DMS153 treated with DMSO at 0.1 percent for 48 hours (cell line): ENCODE results near the gene CRACR2A.
A peak's percentile ranks its signal among the peaks of the same experiment; 100 is the strongest.

Source experiments
- DNase-seq: peaks from one replicate; lab custom pipeline; 2025; ENCODE audit not compliant: unreplicated experiment; lab: John Stamatoyannopoulos, UW

Gene CRACR2A

DNA sequence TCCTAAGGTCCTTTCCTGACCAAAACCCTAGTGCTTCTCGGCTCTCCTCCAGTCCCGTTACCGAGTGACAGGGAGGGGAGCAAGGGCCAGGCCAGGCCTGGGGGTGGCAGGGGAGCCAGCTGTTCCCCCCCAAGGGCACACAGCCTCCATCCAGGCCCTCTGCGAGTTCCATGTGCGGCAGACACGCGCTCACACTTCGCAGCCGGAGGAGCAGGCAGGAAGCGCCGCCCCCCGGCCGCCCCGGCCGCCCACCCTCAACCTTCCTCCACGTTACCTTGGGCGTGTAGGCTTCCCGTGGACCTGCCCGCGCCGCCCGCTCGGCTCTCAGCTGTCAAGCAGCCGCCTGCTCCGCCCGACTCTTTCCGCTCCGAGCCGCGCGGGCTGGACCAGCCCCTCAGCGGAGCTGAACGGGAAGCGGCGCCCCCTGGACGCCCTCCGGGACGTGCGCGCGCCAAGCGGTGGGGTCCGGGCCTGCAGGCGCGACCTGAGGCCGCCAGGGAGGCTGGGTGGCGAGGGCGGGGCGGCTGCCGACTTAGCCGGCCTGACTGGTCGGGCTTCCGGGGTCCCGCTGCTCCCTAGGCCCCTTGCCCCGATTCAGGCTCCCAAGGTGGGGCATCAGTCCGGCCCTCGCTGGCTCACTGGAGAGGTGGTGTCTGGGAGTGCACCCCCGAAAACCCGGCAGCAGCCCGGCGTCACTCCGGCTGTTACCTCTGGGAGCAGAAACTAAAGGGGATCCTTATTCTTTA lies at the start of gene CRACR2A:
Gene CRACR2A (minus strand): TSS at position 369 of the 746 bp plus-strand sequence. CDS start 56,110 bp downstream, outside the sequence.
- peak; percentile 29 for DNase-seq

DNA sequence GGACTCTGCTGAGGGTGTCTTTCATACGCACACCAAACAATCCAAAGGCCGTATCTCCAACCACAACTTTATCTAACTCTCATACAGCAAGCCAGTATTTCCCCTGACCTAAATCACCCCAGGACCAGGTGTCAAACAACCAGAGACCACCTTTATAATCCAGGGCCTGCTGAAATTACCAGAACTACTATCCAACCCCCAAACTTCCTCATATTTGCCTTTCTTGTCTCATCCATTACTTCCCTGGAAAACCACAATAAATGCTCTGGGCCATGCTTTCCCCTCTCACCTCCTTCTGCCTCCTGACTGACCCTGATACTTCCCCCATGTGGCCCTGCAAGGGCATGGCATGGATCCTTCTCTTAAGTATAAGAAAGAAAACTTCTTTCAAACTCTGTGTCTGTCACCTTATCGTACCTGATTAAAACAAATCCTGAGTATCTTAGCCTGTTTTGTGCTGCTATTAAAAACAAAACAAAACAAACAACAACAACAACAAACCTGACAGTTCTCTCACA lies 44.7 kb upstream of the CRACR2A start:
- no peak for DNase-seq

- DNase-seq: peak; percentile 92
Measured at GRCh38 chr12:3795492-3796133, 42.7 kb upstream of the CRACR2A start.

DNA sequence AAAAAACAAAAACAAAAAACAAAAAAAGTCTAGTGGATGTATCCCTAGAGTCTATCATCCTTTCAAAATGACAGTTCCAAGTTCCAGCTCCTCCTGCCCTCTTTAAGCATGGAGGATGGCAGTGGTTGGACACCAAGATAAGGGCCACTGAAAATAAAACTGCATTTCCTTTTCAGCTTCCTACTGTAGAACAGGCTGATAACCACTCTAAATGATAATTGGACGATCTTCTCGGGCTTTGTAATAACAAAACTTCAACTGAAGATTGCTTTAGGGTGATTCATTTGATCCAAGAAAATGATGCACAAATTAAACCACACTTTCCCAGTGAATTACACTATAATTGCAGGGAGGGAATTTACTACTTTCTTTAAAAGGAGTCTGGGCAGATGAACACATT lies 42.2 kb upstream of the CRACR2A start:
- no peak for DNase-seq

DNA sequence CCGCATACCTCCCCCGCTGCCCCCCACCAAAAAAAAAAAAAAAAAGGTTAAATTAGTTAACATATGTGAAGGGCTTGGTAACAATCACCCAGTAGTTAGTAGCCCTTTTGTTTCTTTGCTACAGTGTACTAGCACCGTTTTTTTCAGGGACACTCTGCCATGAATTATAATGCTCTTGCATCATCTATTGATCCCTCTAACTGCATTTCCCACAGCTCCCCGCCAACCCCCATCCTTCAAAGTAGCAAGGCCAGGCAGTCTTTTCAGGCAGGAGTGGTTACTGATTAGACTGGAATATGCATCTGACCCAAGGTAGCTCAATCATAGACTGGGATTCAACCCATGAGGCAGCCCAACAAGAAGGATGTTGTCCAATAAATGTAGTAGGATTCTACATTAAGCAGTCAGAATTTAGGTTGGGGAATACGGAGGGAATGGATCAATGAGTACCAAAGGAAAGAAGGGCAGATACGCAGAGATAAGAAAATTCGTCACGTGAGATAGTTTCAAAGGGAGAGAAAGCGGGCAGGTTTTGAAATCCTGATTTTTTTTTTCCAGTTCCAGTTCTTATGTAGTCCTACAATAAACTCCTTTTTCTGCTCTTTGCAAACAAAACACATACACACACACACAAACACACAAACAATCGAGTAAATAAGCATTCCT lies 39.8 kb upstream of the CRACR2A start:
- no peak for DNase-seq

DNA sequence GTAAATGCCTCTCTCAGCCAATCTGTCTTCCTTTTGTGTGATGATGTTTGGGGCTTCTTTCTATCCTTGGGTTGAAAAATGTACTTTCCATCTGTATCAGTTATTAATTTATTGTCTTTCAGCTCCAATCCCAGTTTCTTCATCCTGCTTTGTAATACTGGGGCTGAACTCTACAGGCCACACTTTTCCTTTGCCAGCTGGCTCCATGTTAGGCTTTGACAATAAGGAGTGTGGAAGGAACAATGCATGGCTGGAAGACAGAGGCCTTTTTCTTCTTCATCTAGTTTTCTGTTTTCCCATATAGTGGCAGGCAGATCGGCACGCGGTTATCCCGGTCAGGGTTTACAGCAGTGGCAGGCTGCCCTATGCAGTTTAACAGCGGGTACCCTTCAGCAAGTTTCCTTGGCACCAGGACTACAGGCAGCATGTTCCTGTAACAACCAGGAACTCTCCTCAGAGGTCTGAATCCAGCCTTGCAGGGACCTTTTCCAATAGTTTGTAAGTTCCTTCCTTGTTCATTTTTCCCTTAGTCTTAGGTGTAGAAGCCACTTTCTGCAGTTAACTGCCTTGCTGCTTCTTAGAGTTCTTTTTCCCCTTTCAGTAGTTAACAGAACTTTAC lies 38.5 kb upstream of the CRACR2A start:
- no peak for DNase-seq

DNA sequence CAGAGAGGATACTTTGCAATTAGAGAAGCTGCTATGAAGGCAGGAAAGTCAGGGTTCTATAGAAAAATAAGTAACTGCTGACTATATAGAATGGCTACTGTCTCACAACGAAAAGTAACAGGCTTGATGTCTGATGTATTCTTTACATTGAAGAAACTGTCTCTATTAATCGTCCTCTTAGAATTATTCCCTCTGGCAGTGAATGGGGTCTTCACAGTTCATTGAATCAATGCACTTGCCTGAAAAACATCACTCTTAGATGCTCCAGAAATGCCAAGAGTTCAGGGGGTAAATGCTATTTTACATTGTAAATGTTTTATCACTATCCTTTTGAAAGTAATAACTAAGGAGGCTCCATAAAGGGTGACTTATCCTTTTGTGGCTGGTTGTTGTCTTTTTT lies 37.7 kb upstream of the CRACR2A start:
- DNase-seq: no peak

DNA sequence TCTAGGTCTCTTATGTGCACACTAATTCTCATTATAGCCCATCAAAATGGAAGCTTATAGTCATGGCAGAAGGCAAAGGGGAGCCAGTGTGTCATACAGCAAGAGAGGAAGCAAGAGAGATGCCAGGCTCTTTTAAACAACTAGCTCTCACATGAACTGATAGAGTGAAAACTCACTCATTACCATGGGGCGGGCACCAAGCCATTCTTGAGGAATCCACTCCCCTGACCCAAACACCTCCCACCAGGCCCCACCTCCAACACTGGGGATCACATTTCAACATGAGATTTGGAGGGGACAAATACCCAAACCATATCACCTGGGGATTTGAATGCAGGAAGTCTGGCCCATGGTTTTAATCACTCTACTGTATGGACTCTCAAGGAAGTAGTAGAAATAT lies 36.9 kb upstream of the CRACR2A start:
- no peak for DNase-seq

DNA sequence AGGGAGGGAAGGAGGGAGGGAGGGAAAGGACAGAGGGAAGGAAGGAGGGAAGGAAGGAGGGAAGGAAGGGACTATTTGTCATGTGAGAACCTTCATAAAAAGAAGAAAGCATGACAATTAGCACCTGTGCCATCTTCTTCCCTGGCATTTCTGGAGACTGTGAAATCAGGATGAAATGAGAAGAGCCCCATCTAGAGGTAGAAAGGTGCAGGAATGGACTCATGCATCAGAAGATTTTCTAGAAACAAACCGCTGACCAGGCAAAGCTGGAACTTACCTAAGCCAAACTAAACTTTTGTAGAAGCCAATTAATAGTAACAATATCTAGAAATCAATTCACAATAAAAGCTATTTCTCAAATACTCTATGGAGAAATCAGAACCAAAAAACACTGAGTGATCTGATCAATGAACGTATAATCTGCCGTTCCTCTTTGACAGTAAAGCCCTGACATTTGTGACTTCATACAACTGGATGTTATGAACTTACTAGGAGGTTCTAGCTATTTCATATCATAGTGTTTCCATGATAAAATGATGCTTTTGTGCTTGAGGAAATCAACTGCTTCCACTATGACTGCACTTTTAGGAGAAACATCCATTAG lies 24.4 kb upstream of the CRACR2A start:
- peak; percentile 62 for DNase-seq

- DNase-seq: no peak
Measured at GRCh38 chr12:3775385-3776035, 22.6 kb upstream of the CRACR2A start.

DNA sequence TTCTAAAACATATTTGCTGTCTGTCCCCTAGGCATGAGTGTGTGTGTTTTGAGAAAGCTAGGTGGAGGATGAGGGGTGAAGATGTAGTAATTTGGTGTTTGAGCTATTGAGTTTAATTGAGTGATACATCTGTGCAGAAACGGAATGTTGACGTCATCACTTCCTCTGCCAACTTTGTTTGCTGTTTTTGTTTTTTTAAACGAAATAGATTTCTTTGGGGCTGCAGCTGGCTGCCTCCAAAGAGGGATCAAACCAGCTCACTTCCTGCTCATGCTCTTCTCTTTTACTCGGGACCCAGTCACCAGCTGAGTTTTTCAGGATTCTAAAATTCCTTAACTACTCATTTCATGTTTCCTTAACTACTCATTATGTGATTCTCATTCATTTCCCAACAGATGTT lies 19.5 kb upstream of the CRACR2A start:
- DNase-seq: no peak

DNA sequence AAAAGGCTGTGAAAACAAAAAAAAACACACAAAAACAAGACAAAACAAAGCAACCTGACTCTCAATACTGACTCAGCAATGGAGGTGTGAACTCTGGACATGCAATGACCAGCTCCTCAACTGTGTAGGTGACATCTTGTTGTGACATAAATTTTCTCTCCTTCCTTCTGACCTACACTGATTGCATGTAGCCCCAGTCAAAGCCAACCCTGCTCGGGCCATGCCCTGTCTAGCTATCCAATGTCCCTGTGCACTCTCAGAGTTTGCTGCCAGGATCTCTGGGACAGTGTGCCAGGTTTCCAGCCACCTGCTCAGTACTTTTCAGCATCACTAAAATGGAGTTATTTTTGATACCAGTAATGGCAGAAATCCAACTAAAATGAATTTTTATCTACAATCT lies 18.9 kb upstream of the CRACR2A start:
- DNase-seq: no peak

DNA sequence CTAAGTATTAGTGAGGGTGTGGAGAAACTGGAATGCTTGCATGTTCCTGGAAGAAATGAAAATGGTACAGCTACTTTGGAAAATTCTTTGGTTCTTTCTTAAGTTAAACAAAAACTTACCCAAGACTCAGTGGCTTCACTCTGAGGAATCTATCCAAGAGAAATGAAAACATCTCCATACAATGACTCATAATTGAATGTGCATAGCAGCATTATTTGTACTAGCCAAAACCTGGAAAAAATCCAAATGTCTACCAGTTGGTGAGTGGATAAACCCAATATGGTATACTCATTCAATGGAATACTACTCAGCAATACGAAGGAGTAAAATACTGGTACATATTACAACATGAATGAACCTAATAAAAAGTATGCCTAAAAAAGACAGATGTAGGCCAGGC lies 18.0 kb upstream of the CRACR2A start:
- no peak for DNase-seq

GRCh38 chr12:3768911-3769447 lies 16.1 kb upstream of the CRACR2A start:
- no peak for DNase-seq

DNA sequence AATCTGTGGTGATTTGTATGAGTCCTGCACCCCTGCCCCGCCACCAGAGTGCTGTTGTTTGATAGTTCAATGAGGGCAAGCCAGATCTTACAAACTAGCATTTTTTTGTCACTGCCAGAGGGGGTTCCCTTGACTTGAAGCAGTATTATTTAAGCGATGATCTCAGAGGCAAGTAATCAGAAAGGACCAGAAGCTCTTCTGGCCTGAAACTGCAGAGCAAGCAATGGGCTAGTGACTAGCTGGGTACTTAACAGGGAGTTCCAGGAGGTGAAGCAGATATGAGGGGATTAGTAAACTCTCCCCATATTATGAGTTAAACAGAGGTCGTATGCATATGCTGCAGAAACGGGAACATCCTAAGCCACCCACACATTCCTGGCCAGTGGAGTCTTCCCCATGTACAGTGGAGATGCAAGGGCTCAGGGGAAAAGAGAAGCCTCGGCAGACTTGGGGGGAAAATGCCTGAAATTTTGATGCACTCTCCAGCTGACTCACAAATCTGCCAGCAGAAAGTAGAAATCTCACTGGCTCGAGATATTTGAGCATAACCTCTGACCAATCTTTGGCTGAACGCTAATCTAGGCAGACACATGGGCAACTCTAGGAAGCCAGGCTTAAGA lies 8.3 kb upstream of the CRACR2A start:
- DNase-seq: no peak

DNA sequence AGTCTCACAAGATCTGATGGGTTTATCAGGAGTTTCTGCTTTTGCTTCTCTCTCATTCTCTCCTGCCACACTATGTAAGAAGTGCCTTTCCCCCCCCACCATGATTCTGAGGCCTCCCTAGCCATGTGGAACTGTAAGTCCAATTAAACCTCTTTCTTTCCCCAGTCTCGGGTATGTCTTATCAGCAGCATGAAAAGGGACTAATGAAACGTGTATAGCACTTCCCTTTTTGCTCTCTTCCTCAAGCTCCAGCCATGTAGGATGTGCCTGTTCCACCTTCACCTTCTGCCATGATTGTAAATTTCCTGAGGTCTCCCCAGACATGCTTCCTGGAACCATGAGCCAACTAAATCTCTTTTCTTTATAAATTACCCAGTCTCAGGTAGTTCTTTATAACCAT lies 7.0 kb upstream of the CRACR2A start:
- DNase-seq: no peak

DNA sequence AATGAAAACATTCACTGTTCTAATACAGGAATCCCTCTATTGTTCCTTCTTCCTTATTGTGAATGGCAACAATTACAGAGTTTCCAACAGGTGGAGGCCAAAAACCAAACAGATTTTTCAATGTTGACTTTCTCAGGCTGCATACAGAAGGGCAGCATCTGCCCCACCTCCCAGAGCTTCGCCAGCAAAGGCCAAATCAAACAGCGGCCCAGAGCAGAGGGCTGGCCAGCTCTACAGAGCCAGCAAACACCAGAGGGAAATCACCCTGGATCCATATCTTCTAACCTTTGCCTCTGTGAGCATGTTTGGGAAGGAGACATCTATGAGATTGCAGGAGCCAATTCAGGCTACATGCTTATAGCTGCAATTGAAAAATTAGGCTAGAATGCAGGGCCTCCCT lies 4.4 kb upstream of the CRACR2A start:
- DNase-seq: peak; percentile 22

DNA sequence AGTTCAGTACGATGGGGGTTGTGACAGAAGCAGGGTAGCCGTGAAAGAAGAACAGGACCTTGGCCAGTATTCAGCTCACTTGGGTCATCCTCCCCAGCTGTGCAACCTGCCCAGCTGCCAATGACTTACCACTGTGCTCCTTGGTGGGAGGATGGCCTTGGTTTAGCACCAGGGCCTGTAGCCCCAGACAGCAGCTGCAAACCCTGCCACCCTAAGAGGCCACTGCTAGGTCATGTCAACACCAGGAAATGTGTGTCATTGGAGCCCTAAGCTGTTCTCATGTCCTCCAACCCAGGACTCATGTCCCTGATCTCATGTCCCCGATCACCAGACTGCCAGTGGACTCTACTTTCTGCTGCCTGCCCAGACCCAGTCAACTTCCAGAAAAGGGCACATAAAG lies 3.0 kb upstream of the CRACR2A start:
- no peak for DNase-seq

- no peak for DNase-seq
Measured at GRCh38 chr12:3753544-3754284, 805 bp upstream of the CRACR2A start.
